ENCODE results near the gene ASCL2. TPM values are rescaled to one million over a fixed set of nuclear protein-coding genes. Genes with fewer than 3 reads are reported as not detected.
"Not testable (repeated sequence)": the region's sequence is repeated elsewhere in the genome, so short reads cannot be mapped to it uniquely, and the experiment has no call there.

ASCL2 gene
- total RNA-seq, 4 donors from 2014 or later, result 0.24 to 2.6 TPM; not detected in 2

- ATAC-seq (ENCODE audit: low FRiP score) (no peak), DNase-seq (ENCODE audit: low spot score) (no peak)
- no peak for TF ChIP-seq CTCF (IDR thresholded peaks at IDR 0.05)
These were observed 22.1 kb downstream of the ASCL2 start for GRCh38 chr11:2248242-2248641.

- DNase-seq (ENCODE audit: low spot score) (no peak), ATAC-seq (ENCODE audit: low FRiP score) (no peak)
- no peak for TF ChIP-seq CTCF (IDR thresholded peaks at IDR 0.05)
These were observed 22.9 kb downstream of the ASCL2 start for GRCh38 chr11:2247496-2247895.

DNA sequence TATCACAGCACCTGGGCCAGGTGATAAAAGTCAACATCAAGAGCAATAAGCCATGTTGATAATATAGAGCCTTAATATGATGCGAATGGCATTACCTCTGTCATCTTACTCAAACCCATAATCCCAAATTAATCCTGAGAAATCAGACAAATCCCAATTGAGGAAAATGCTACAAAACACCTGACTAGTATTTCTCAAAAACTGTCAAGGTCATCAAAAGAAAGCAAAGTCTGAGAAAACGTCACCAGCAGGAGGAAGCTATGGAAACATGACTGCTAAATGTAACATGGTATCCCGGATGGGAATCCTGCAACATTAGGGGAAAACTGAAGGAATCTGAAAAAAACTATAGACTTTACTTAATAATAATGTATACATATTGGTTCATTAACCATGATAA, 29.6 kb downstream of the ASCL2 start:
- DNase-seq (ENCODE audit: low spot score), result no peak
- ATAC-seq (ENCODE audit: low FRiP score), result no peak
- no peak for TF ChIP-seq CTCF (IDR thresholded peaks at IDR 0.05)

DNA sequence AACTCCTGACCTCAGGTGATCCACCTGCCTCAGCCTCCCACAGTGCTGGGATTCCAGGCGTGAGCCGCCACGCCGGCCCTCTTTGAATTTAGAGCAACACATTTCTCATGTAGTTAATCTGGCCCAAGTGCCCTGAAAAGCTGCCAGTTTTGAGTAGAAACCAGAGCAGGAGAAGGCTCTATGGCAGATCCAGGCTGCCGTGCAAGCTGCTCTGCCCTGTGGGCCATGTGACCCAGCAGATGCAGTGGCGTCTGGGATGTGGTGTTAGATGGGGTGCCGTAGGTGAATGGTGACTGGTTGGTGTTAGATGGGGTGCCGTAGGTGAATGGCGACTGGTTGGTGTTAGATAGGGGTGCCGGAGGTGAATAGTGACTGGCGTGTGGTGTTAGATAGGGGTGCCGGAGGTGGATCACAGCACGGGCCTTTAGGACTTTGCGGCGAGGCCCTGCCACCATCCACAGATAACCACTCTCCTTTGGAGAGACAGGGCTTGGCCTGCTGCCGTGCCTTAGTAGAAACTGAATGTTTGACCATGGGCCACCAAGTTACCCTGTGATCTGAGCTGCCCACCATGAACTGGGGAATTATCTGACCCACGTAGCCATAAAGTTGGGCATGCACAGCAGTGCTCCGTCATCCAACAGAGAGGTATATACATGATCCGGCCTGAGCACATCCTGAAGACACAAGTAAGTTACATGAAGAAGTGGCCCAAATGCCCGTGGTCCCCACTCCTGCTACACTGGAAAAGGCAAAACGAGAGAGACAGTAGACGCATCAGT, 32.7 kb downstream of the ASCL2 start:
- no peak for TF ChIP-seq CTCF (IDR thresholded peaks at IDR 0.05)
- DNase-seq (ENCODE audit: low spot score) (no peak), ATAC-seq (ENCODE audit: low FRiP score) (no peak)

DNA sequence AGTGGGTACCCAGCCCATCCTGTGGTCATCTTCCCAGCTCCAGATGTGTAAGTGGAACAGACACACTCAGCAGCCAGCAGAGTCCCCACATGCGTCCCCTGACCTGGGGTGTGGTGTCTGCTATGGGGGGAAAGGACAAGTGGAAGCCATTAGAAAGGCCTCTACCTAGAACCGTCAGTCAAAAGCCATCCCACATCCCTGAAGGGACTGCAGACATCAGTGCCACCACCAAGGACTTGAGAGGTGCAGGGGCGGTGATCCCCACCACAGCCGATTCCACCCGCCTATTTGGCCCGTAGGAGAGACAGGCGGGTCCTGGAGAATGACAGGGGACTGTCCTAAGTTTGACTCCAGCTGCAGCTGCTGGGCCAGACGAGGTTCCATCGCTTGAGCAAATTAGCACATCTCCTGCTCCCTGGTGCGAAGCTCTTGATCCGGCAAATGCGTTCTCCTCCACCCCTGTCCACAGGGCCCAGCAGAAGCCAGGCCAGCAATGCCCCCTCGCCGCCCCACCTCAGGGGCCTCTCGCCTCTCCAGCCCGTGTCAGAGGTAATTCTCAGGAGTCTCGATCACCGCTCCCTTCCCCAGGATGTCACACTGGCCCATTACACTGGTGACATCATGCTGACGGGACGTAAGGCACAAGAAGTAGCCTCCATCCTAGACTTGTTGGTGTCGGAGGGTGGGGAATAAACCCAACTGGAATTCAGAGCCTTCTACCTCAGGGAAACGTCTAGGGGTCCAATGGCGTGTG, 33.8 kb downstream of the ASCL2 start:
- ATAC-seq (ENCODE audit: low FRiP score); DNase-seq (ENCODE audit: low spot score): not testable (repeated sequence)

- TF ChIP-seq CTCF (IDR thresholded peaks at IDR 0.05), result no peak
- ATAC-seq (ENCODE audit: low FRiP score) (no peak), DNase-seq (ENCODE audit: low spot score) (no peak)
These were observed 34.6 kb downstream of the ASCL2 start for GRCh38 chr11:2235588-2236326.

GRCh38 chr11:2234963-2235362, 35.4 kb downstream of the ASCL2 start:
- ATAC-seq (ENCODE audit: low FRiP score) (no peak), DNase-seq (ENCODE audit: low spot score) (no peak)
- no peak for TF ChIP-seq CTCF (IDR thresholded peaks at IDR 0.05)
